Activated T-helper 9 cell treated with anti-CD3 and anti-CD28 coated beads, Interleukin-2, amount 50 U/mL, for 16 hours (primary cell): ENCODE data around the gene SND1.
"Not testable (repeated sequence)": the region's sequence is repeated elsewhere in the genome, so short reads cannot be mapped to it uniquely, and the experiment has no call there.

Source experiments
- DNase-seq: peaks from one replicate; pipeline ENCODE4 v3.0.0-alpha.2; 2020; ENCODE audit warnings: low read depth

The SND1 gene

GRCh38 chr7:127652333-127653248, 597 bp downstream of the SND1 start:
- DNase-seq, result no peak

GRCh38 chr7:127653396-127653795, 1.4 kb downstream of the SND1 start:
- no peak for DNase-seq

GRCh38 chr7:127654404-127655394, 2.7 kb downstream of the SND1 start:
- no peak for DNase-seq

- no peak for DNase-seq
Observed at GRCh38 chr7:127655720-127656119, 3.7 kb downstream of the SND1 start.

- no peak for DNase-seq
Observed at GRCh38 chr7:127657500-127657899, 5.5 kb downstream of the SND1 start.

GRCh38 chr7:127658970-127659630, 7.1 kb downstream of the SND1 start:
- DNase-seq, result no peak

GRCh38 chr7:127665922-127666321, 13.9 kb downstream of the SND1 start:
- no peak for DNase-seq

- no peak for DNase-seq
Observed at GRCh38 chr7:127666602-127667001, 14.6 kb downstream of the SND1 start.

GRCh38 chr7:127667017-127667670, 15.2 kb downstream of the SND1 start:
- no peak for DNase-seq

- no peak for DNase-seq
Observed at GRCh38 chr7:127667759-127668530, 16.0 kb downstream of the SND1 start.

- DNase-seq, result no peak
Observed at GRCh38 chr7:127671341-127671740, 19.3 kb downstream of the SND1 start.

- DNase-seq, result no peak
Observed at GRCh38 chr7:127673902-127674301, 21.9 kb downstream of the SND1 start.

GRCh38 chr7:127674361-127674760, 22.4 kb downstream of the SND1 start:
- no peak for DNase-seq

GRCh38 chr7:127674923-127675322, 22.9 kb downstream of the SND1 start:
- not testable (repeated sequence) for DNase-seq

- DNase-seq, result no peak
Observed at GRCh38 chr7:127675721-127676120, 23.7 kb downstream of the SND1 start.

GRCh38 chr7:127677433-127678230, 25.6 kb downstream of the SND1 start:
- no peak for DNase-seq

- DNase-seq, result no peak
Observed at GRCh38 chr7:127678337-127678736, 26.3 kb downstream of the SND1 start.

- DNase-seq, result no peak
Observed at GRCh38 chr7:127678947-127679346, 27.0 kb downstream of the SND1 start.

- DNase-seq, result no peak
Observed at GRCh38 chr7:127680983-127681382, 29.0 kb downstream of the SND1 start.

GRCh38 chr7:127682140-127682539, 30.1 kb downstream of the SND1 start:
- no peak for DNase-seq
